CD4-positive, alpha-beta T cell (primary cell): ENCODE results near the gene SPRY4. TPM values are rescaled to one million over a fixed set of nuclear protein-coding genes. Genes with fewer than 3 reads are reported as not detected.

Experiments
- ATAC-seq: fragments of 200-7000 bp; cut with Tn5 transposase; one replicate; pipeline ENCODE4 v1.10.0; 2022; ENCODE audit warnings: mild to moderate bottlenecking; ENCODE audit not compliant: poor library complexity
- CTCF ChIA-PET: fragments of 350-600 bp; sonication (Branson Sonifier 250); formaldehyde crosslinking; loops from one replicate; lab custom pipeline; 2021; ENCODE audit warnings: antibody characterized with exemption, inconsistent platforms; lab: Charles Lee
- POLR2A ChIA-PET: fragments of 350-600 bp; sonication (Branson Sonifier 250); formaldehyde crosslinking; loops from one replicate; lab custom pipeline; 2021; ENCODE audit warnings: antibody characterized with exemption, inconsistent platforms; lab: Charles Lee
- DNase-seq, 14 experiments: peaks; one replicate each; pipeline ENCODE4 v3.0.0-alpha.2; 2013 to 2020; ENCODE audit warnings: mixed read lengths in 2 of 14
- H3K27ac ChIP-seq, 2 donors: one replicate each; pipeline versions ENCODE4 v1.5.1 to v1.7.0; 2013; ENCODE audit warnings: low read length in 2 of 2, low read depth in 1 of 2, mild to moderate bottlenecking in 1 of 2
- H3K27me3 ChIP-seq, 2 experiments: 1 replicate in 1 of 2; 2 replicates in 1 of 2; pipeline versions ENCODE4 v1.6.1 to v1.7.0; 2013; ENCODE audit warnings: low read length in 2 of 2, control low read depth in 1 of 2, mild to moderate bottlenecking in 1 of 2, moderate library complexity in 1 of 2; ENCODE audit not compliant: insufficient read depth in 2 of 2, control insufficient read depth in 1 of 2
- H3K36me3 ChIP-seq: one replicate; pipeline ENCODE4 v1.6.1; 2013; ENCODE audit warnings: low read length, control low read depth; ENCODE audit not compliant: insufficient read depth
- H3K4me1 ChIP-seq: one replicate; pipeline ENCODE4 v1.6.1; 2013; ENCODE audit warnings: low read length, control low read depth; ENCODE audit not compliant: insufficient read depth
- H3K4me3 ChIP-seq: one replicate; pipeline ENCODE4 v1.5.1; 2013; ENCODE audit warnings: mild to moderate bottlenecking, low read length, moderate library complexity
- H3K9me3 ChIP-seq, 2 experiments: 1 replicate in 1 of 2; 2 replicates in 1 of 2; pipeline versions ENCODE4 v1.6.1 to v1.7.0; 2013; ENCODE audit warnings: low read length in 2 of 2, mild to moderate bottlenecking in 2 of 2, control low read depth in 1 of 2, moderate library complexity in 1 of 2; ENCODE audit not compliant: control insufficient read depth in 1 of 2, insufficient read depth in 1 of 2
- H3K27ac Mint-ChIP-seq: one replicate; pipeline ENCODE4 v1.8.0; 2020; ENCODE audit warnings: mixed read lengths
- H3K27me3 Mint-ChIP-seq: one replicate; pipeline ENCODE4 v1.8.0; 2021; ENCODE audit warnings: mixed read lengths
- H3K36me3 Mint-ChIP-seq: one replicate; pipeline ENCODE4 v1.8.0; 2021; ENCODE audit warnings: low read depth, mixed read lengths
- H3K4me1 Mint-ChIP-seq: one replicate; pipeline ENCODE4 v1.8.0; 2021; ENCODE audit warnings: low read depth, mixed read lengths
- H3K4me3 Mint-ChIP-seq: one replicate; pipeline ENCODE4 v1.8.0; 2020; ENCODE audit warnings: mild to moderate bottlenecking, mixed read lengths
- H3K9me3 Mint-ChIP-seq: one replicate; pipeline ENCODE4 v1.8.0; 2020; ENCODE audit warnings: mixed read lengths
- intact Hi-C, 2 experiments: fragments of 100-400 bp; cut with DNase I in 1 of 2; cut with micrococcal nuclease in 1 of 2; formaldehyde crosslinking; loops; one replicate each; pipeline versions ENCODE4 v1.15.1 to v1.9.0; 2023 to 2025; cut with DNase I, micrococcal nuclease
- total RNA-seq, 174 experiments: library from RNA in 2 of 174; stranded (reverse) in 2 of 174; gene quantifications; one replicate each; pipeline ENCODE4 v1.2.3 and lab custom pipeline; 2021 to 2026
- TF ChIP-seq, protein P1 (sequence below): fragments of 200-600 bp; IDR thresholded peaks from one replicate; pipeline ENCODE4 v1.8.0; 2022; ENCODE audit warnings: antibody characterized with exemption, mild to moderate bottlenecking

SPRY4 gene
- total RNA-seq, 2 experiments from 2014 or later: 0.16 to 0.34 TPM

GRCh38 chr5:142295960-142296860, 28.6 kb downstream of the SPRY4 start:
- Mint-ChIP-seq H3K4me1 (peaks cover 3% of the 10 kb centered on the region), H3K27ac (no peak overlapping the region), H3K36me3 (no peaks in the 10 kb centered on the region), H3K9me3 (no peaks in the 10 kb centered on the region), H3K4me3 (no peak overlapping the region), H3K27me3 (no peaks in the 10 kb centered on the region)
- H3K27ac ChIP-seq: no peak overlapping the region
- H3K36me3 ChIP-seq: no peaks in the 10 kb centered on the region
- no peaks in the 10 kb centered on the region for H3K27me3 ChIP-seq
- DNase-seq: no peak
- intact Hi-C loops: no loop called here
- POLR2A ChIA-PET: interaction anchor here (0.9 kb wide), 1 partner anchor 11 kb away, joined by 5 read pairs; no protein-coding TSS in a partner anchor
- ATAC-seq: no peak
- CTCF ChIA-PET: no interaction called here
- H3K4me1 ChIP-seq: no peaks in the 10 kb centered on the region
- H3K4me3 ChIP-seq: no peak overlapping the region
- TF ChIP-seq, protein P1, sequence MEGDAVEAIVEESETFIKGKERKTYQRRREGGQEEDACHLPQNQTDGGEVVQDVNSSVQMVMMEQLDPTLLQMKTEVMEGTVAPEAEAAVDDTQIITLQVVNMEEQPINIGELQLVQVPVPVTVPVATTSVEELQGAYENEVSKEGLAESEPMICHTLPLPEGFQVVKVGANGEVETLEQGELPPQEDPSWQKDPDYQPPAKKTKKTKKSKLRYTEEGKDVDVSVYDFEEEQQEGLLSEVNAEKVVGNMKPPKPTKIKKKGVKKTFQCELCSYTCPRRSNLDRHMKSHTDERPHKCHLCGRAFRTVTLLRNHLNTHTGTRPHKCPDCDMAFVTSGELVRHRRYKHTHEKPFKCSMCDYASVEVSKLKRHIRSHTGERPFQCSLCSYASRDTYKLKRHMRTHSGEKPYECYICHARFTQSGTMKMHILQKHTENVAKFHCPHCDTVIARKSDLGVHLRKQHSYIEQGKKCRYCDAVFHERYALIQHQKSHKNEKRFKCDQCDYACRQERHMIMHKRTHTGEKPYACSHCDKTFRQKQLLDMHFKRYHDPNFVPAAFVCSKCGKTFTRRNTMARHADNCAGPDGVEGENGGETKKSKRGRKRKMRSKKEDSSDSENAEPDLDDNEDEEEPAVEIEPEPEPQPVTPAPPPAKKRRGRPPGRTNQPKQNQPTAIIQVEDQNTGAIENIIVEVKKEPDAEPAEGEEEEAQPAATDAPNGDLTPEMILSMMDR: no peak
- H3K9me3 ChIP-seq: no peaks in the 10 kb centered on the region

GRCh38 chr5:142295084-142295758, 29.6 kb downstream of the SPRY4 start:
- no peaks in the 10 kb centered on the region for H3K36me3 ChIP-seq
- no peaks in the 10 kb centered on the region for H3K4me1 ChIP-seq
- H3K4me3 Mint-ChIP-seq: no peak overlapping the region
- H3K27ac Mint-ChIP-seq: no peak overlapping the region
- no peaks in the 10 kb centered on the region for H3K27me3 Mint-ChIP-seq
- ATAC-seq (no peak), DNase-seq (no peak)
- no peak overlapping the region for H3K4me3 ChIP-seq
- intact Hi-C loops: no loop called here
- H3K9me3 Mint-ChIP-seq: no peaks in the 10 kb centered on the region
- TF ChIP-seq, protein P1: no peak
- H3K36me3 Mint-ChIP-seq: no peaks in the 10 kb centered on the region
- POLR2A ChIA-PET: interaction anchor here (0.7 kb wide), 1 partner anchor 260 kb away, joined by 4 read pairs; no protein-coding TSS in a partner anchor
- H3K27me3 ChIP-seq: no peaks in the 10 kb centered on the region
- H3K9me3 ChIP-seq: no peaks in the 10 kb centered on the region
- H3K4me1 Mint-ChIP-seq: no peaks in the 10 kb centered on the region
- CTCF ChIA-PET: no interaction called here
- H3K27ac ChIP-seq: no peak overlapping the region

DNA sequence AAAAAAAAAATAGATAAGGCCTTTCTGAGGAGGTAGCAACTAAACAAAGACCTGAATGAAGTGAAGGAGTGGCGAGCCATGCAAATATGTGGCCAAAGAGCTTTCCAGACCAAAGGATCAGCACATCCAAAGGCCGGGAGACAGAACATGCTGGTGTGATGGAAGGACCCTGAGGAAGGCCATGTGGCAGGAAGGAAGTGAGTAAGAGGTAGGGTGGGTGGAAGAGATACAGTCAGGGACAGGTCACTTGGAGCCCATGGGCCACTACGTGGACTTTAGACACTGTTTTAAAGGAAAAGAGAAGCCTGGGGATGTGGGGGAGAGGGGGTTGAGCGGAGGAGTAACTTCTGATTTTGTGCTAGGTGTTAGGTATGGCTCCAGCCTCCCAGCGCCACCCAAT, 31.3 kb downstream of the SPRY4 start:
- Histone ChIP-seq H3K27ac (no peak overlapping the region), H3K36me3 (no peaks in the 10 kb centered on the region), H3K27me3 (no peaks in the 10 kb centered on the region), H3K4me3 (no peak overlapping the region), H3K4me1 (no peaks in the 10 kb centered on the region), H3K9me3 (no peaks in the 10 kb centered on the region)
- no peaks in the 10 kb centered on the region for H3K27me3 Mint-ChIP-seq
- DNase-seq: no peak
- ChIA-PET CTCF (no interaction called here), POLR2A (no interaction called here)
- no peak overlapping the region for H3K4me3 Mint-ChIP-seq
- TF ChIP-seq, protein P1: no peak
- H3K9me3 Mint-ChIP-seq: no peaks in the 10 kb centered on the region
- no peaks in the 10 kb centered on the region for H3K36me3 Mint-ChIP-seq
- H3K4me1 Mint-ChIP-seq: no peaks in the 10 kb centered on the region
- no peak overlapping the region for H3K27ac Mint-ChIP-seq
- intact Hi-C loops: no loop called here
- no peak for ATAC-seq
